A549 (cell line): ENCODE measurements around the gene CDH26. TPM values are rescaled to one million over a fixed set of nuclear protein-coding genes. Genes with fewer than 3 reads are reported as not detected.

Experiments used
- ATAC-seq, 2 experiments: fragments of 200-7000 bp in 1 of 2; fragments of >200 bp in 1 of 2; cut with Nextera tagmentation in 1 of 2; cut with Tn5 transposase in 1 of 2; 3 replicates each; pipeline versions ENCODE4 v1.8.0 to v1.9.1; 2018 to 2020; ENCODE audit warnings: mild to moderate bottlenecking in 1 of 2, moderate library complexity in 1 of 2
- CTCF ChIA-PET: fragments of 300-600 bp; sonication (Branson Sonifier 250); formaldehyde crosslinking; extraction: SDS; loops from one replicate; lab custom pipeline; 2021; ENCODE audit warnings: antibody characterized with exemption, inconsistent platforms; lab: Yijun Ruan, JAX
- POLR2A ChIA-PET: fragments of 350-600 bp; formaldehyde crosslinking; extraction: SDS; loops from one replicate; lab custom pipeline; 2021; ENCODE audit warnings: antibody characterized with exemption, inconsistent platforms; lab: Yijun Ruan, JAX
- DNase-seq, 2 experiments: peaks; one replicate each; pipeline versions ENCODE4 v3.0.0 to v3.0.0-alpha.2; 2011 to 2016; ENCODE audit warnings: low read depth in 1 of 2, low spot score in 1 of 2
- FAIRE-seq: peaks from 2 replicates; lab custom pipeline; 2011; peaks lifted over from hg19 to GRCh38; lab: Jason Lieb, UNC
- H3K27ac ChIP-seq, 2 experiments: fragments of >200 bp; sonication (Bioruptor Twin); formaldehyde crosslinking; 3 replicates each; pipeline ENCODE4 v1.5.1; 2016 to 2017
- H3K4me1 ChIP-seq: fragments of >200 bp; sonication (Bioruptor Twin); formaldehyde crosslinking; 3 replicates; pipeline ENCODE4 v1.6.1; 2016
- H3K4me2 ChIP-seq: fragments of >200 bp; sonication (Bioruptor Twin); formaldehyde crosslinking; 3 replicates; pipeline ENCODE4 v1.6.1; 2016
- H3K4me3 ChIP-seq: fragments of >200 bp; sonication (Bioruptor Twin); formaldehyde crosslinking; 3 replicates; pipeline ENCODE4 v1.5.1; 2016
- H3K9me3 ChIP-seq: fragments of >200 bp; sonication (Bioruptor Twin); formaldehyde crosslinking; 3 replicates; pipeline ENCODE4 v1.6.1; 2016
- BHLHE40 ChIP-seq: IDR thresholded peaks from 2 replicates; pipeline ENCODE4 v1.6.1; 2012; ENCODE audit warnings: low read depth, low read length, inconsistent platforms
- CHD2 ChIP-seq: fragments of 150-350 bp; IDR thresholded peaks from 2 replicates; pipeline ENCODE4 v1.6.1; 2014; ENCODE audit warnings: low read length; ENCODE audit not compliant: partially characterized antibody
- CHD4 ChIP-seq: fragments of 200-600 bp; sonication (generic); IDR thresholded peaks from 2 replicates; pipeline ENCODE4 v1.6.1; 2016; ENCODE audit warnings: antibody characterized with exemption, mild to moderate bottlenecking, borderline replicate concordance
- EHF ChIP-seq: fragments of 250-450 bp; sonication (Bioruptor Pico); IDR thresholded peaks from 2 replicates; pipeline ENCODE4 v1.5.0; 2020; ENCODE audit warnings: mild to moderate bottlenecking
- EHMT2 ChIP-seq: fragments of 200-600 bp; sonication (generic); IDR thresholded peaks from 2 replicates; pipeline ENCODE4 v1.6.1; 2016; ENCODE audit warnings: antibody characterized with exemption, low read depth, mild to moderate bottlenecking, moderate library complexity
- EP300 ChIP-seq, 2 experiments: fragments of >200 bp; sonication (Bioruptor Twin); formaldehyde crosslinking; IDR thresholded peaks; 2 replicates in 1 of 2; 3 replicates in 1 of 2; pipeline ENCODE4 v1.6.1; 2016 to 2017
- FOXS1 ChIP-seq: fragments of 250-450 bp; sonication (Bioruptor Pico); IDR thresholded peaks from 2 replicates; pipeline ENCODE4 v1.5.0; 2020; ENCODE audit warnings: mild to moderate bottlenecking, moderate library complexity
- HDAC2 ChIP-seq: fragments of 200-600 bp; sonication (generic); IDR thresholded peaks from 2 replicates; pipeline ENCODE4 v1.6.1; 2016
- HEYL ChIP-seq: fragments of 250-450 bp; sonication (Bioruptor Pico); IDR thresholded peaks from 2 replicates; pipeline ENCODE4 v1.8.0; 2021; ENCODE audit warnings: mild to moderate bottlenecking, moderate library complexity
- HOXA7 ChIP-seq: fragments of 250-450 bp; sonication (Bioruptor Pico); IDR thresholded peaks from 2 replicates; pipeline ENCODE4 v1.5.0; 2020; ENCODE audit warnings: mild to moderate bottlenecking, moderate library complexity
- HOXB5 ChIP-seq: fragments of 250-450 bp; sonication (Bioruptor Pico); IDR thresholded peaks from 2 replicates; pipeline ENCODE4 v1.5.0; 2020; ENCODE audit warnings: mild to moderate bottlenecking, moderate library complexity
- JUN ChIP-seq, 2 experiments: fragments of >200 bp; sonication (Bioruptor Twin); formaldehyde crosslinking; IDR thresholded peaks; 2 replicates in 1 of 2; 3 replicates in 1 of 2; pipeline ENCODE4 v1.6.1; 2016 to 2017
- JUNB ChIP-seq: fragments of >200 bp; sonication (Bioruptor Twin); formaldehyde crosslinking; IDR thresholded peaks from 2 replicates; pipeline ENCODE4 v1.6.1; 2016
- MAFK ChIP-seq: fragments of 450-650 bp; IDR thresholded peaks from 2 replicates; pipeline ENCODE4 v1.6.1; 2014; ENCODE audit not compliant: partially characterized antibody
- MAZ ChIP-seq: fragments of 150-350 bp; IDR thresholded peaks from 2 replicates; pipeline ENCODE4 v1.6.1; 2014; ENCODE audit warnings: antibody characterized with exemption, low read depth, low read length, borderline replicate concordance
- MYC ChIP-seq: IDR thresholded peaks from 2 replicates; pipeline ENCODE4 v1.6.1; 2012; ENCODE audit warnings: mild to moderate bottlenecking, inconsistent platforms, low read length, improper control_type of control experiment, borderline replicate concordance
- NR3C1 ChIP-seq: fragments of >200 bp; sonication (Bioruptor Twin); formaldehyde crosslinking; IDR thresholded peaks from 3 replicates; pipeline ENCODE4 v1.6.1; 2017
- PHF8 ChIP-seq: fragments of 200-600 bp; sonication (generic); IDR thresholded peaks from 2 replicates; pipeline ENCODE4 v1.6.1; 2016; ENCODE audit warnings: low read depth, mild to moderate bottlenecking, antibody characterized with exemption, moderate library complexity, borderline replicate concordance
- POLR2A ChIP-seq: IDR thresholded peaks from 2 replicates; pipeline ENCODE4 v1.6.1; 2012; ENCODE audit warnings: mild to moderate bottlenecking, low read length
- RAD21 ChIP-seq, 2 experiments: fragments of >200 bp in 1 of 2; sonication (Bioruptor Twin) in 1 of 2; formaldehyde crosslinking in 1 of 2; IDR thresholded peaks in 1 of 2; conservative IDR thresholded peaks in 1 of 2; 2 replicates in 1 of 2; 3 replicates in 1 of 2; pipeline ENCODE4 v1.6.1; 2012 to 2018; ENCODE audit warnings: inconsistent platforms in 1 of 2
- RCOR1 ChIP-seq: fragments of 150-350 bp; IDR thresholded peaks from 2 replicates; pipeline ENCODE4 v1.6.1; 2014; ENCODE audit warnings: antibody characterized with exemption, low read length, low read depth
- TFCP2L1 ChIP-seq: fragments of 250-450 bp; sonication (Bioruptor Pico); IDR thresholded peaks from 2 replicates; pipeline ENCODE4 v1.5.0; 2021; ENCODE audit warnings: mild to moderate bottlenecking
- TP53 ChIP-seq: fragments of 250-450 bp; sonication (Bioruptor Pico); IDR thresholded peaks from 2 replicates; pipeline ENCODE4 v1.5.0; 2021; ENCODE audit warnings: mild to moderate bottlenecking, moderate library complexity
- ZFP36 ChIP-seq: fragments of 450-650 bp; IDR thresholded peaks from 2 replicates; pipeline ENCODE4 v1.6.1; 2014; ENCODE audit warnings: borderline replicate concordance; ENCODE audit not compliant: partially characterized antibody
- ZNF302 ChIP-seq: fragments of 250-450 bp; sonication (Bioruptor Pico); IDR thresholded peaks from 2 replicates; pipeline ENCODE4 v1.9.0; 2021; ENCODE audit warnings: inconsistent platforms, mild to moderate bottlenecking, moderate library complexity
- WGBS: methylation state at CpG from one replicate; pipeline ENCODE4 v1.1.6; 2017; ENCODE audit errors: missing lambda C conversion rate; 5-methylcytosine and 5-hydroxymethylcytosine counted together
- polyA plus RNA-seq, 4 experiments: library from polyadenylated mRNA; depleted of rRNA in 3 of 4; stranded (reverse); fragments of >200 nt; fragmentation: RNase III in 1 of 4; extraction: RNeasy Plus Mini Kit Qiagen cat#74134 plus additional on column Dnase treatment in 1 of 4; gene quantifications; 2 replicates in 3 of 4; 3 replicates in 1 of 4; pipeline ENCODE4 v1.2.3, GENCODE V29; 2011 to 2017
- TF ChIP-seq, protein P1 (sequence below): fragments of 250-450 bp; sonication (Bioruptor Pico); IDR thresholded peaks from 2 replicates; pipeline ENCODE4 v1.5.0; 2020; ENCODE audit warnings: low read depth, mild to moderate bottlenecking, moderate library complexity
- TF ChIP-seq, protein P2 (sequence below): IDR thresholded peaks from 2 replicates; pipeline ENCODE4 v1.6.1; 2012
- TF ChIP-seq, protein P3 (sequence below): fragments of >200 bp; sonication (Bioruptor Twin); formaldehyde crosslinking; IDR thresholded peaks from 2 replicates; pipeline ENCODE4 v1.6.1; 2016
- TF ChIP-seq, protein P4 (sequence below): IDR thresholded peaks from 2 replicates; pipeline ENCODE4 v1.6.1; 2012
- TF ChIP-seq, protein P5 (sequence below): fragments of 250-450 bp; sonication (Bioruptor Pico); IDR thresholded peaks from 2 replicates; pipeline ENCODE4 v1.5.0; 2021; ENCODE audit warnings: mild to moderate bottlenecking, moderate library complexity, borderline replicate concordance

CDH26 gene
- polyA plus RNA-seq, 2 of the 4 experiments (the other 2 are of a cell fraction) = 0.27 to 0.57 TPM

DNA sequence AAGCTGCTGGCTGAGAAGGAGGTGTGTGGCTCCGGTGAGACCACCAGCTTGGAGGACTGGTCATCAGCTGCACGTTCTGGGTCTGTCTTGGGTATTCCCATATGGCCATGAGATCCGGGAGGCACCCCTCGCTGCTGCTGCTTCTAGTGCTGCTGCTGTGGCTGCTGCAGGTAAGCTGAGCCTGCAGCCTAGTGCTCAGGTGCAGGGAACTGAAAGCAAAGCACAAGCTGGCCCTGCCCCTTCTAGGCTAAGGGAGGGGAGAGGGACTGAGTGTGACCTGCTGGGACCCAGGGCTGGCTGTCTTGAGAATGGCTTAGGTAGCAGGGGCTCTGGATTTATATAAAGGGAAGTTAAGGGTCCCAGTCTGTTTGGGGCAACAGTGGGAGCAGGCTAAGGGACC lies 403 bp downstream of the CDH26 start:
- no peak for FAIRE-seq
- no peak for ATAC-seq
- Histone ChIP-seq H3K4me2 (no peak overlapping the region), H3K27ac (no peak overlapping the region), H3K4me3 (no peak overlapping the region), H3K9me3 (no peaks in the 10 kb centered on the region), H3K4me1 (no peaks in the 10 kb centered on the region)
- ChIA-PET POLR2A (no interaction called here), CTCF (interaction anchor here (0.7 to 1.1 kb wide), 2 partner anchors 9 to 25 kb away, joined by 3 to 5 read pairs; no protein-coding TSS in a partner anchor)
- WGBS = 86% methylated on average over 4 of the region's 4 CpGs
- DNase-seq = no peak
- no peak for TF ChIP-seq MYC
- TF ChIP-seq RCOR1 = no peak
- TF ChIP-seq JUN (IDR thresholded peaks at IDR 0.05) = no peak
- TF ChIP-seq MAZ = no peak
- TF ChIP-seq ZFP36 = no peak
- TF ChIP-seq RAD21 (conservative IDR thresholded peaks at IDR 0.05 in 1 of 2, IDR thresholded peaks at IDR 0.05 in 1 of 2) = no peak
- no peak for TF ChIP-seq CHD2
- TF ChIP-seq FOXS1 (CRISPR knock-in tag) = no peak
- no peak for TF ChIP-seq EHF (CRISPR knock-in tag)
- TF ChIP-seq CHD4 = no peak
- TF ChIP-seq MAFK = no peak
- TF ChIP-seq, protein P1, sequence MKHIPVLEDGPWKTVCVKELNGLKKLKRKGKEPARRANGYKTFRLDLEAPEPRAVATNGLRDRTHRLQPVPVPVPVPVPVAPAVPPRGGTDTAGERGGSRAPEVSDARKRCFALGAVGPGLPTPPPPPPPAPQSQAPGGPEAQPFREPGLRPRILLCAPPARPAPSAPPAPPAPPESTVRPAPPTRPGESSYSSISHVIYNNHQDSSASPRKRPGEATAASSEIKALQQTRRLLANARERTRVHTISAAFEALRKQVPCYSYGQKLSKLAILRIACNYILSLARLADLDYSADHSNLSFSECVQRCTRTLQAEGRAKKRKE (CRISPR knock-in tag) = no peak
- no peak for TF ChIP-seq PHF8
- TF ChIP-seq BHLHE40 = no peak
- no peak for TF ChIP-seq EHMT2
- TF ChIP-seq, protein P2, sequence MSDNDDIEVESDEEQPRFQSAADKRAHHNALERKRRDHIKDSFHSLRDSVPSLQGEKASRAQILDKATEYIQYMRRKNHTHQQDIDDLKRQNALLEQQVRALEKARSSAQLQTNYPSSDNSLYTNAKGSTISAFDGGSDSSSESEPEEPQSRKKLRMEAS = no peak
- TF ChIP-seq, protein P3, sequence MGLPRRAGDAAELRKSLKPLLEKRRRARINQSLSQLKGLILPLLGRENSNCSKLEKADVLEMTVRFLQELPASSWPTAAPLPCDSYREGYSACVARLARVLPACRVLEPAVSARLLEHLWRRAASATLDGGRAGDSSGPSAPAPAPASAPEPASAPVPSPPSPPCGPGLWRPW = no peak
- TF ChIP-seq HDAC2 = no peak

DNA sequence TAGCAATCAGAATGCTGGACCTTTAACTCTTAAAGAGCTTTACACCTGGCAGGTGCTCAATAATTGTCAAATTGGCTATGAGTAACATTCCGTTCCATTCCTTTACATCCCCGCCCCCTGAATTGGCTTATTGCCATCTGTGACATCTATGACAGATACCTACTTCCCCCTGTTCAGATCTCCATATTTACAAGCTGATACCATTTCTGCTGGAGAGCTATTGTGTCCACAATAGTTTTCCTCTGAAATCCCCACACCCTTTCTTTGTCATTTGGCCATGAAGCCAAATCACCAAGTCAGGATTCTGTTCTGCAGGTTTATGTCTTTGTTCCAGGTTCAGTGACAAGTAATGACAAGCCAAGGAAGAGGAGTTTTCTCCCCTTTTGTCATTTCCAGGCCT lies 3.2 kb downstream of the CDH26 start:
- no peaks in the 10 kb centered on the region for H3K9me3 ChIP-seq
- H3K27ac ChIP-seq = no peak overlapping the region
- 69% methylated on average over 2 of the region's 2 CpGs for WGBS
- FAIRE-seq (no peak), DNase-seq (no peak), ATAC-seq (no peak)
- CTCF ChIA-PET = interaction anchor here (1.2 kb wide), 1 partner anchor 95 kb away, joined by 3 read pairs; no protein-coding TSS in a partner anchor
- TF ChIP-seq ZNF302 (no peak), POLR2A (no peak), PHF8 (no peak), HEYL (CRISPR knock-in tag) (no peak), TP53 (CRISPR knock-in tag) (no peak), EP300 (IDR thresholded peaks at IDR 0.05) (no peak), TFCP2L1 (no peak), NR3C1 (no peak), JUNB (no peak), HOXA7 (no peak), HOXB5 (CRISPR knock-in tag) (no peak), CHD2 (no peak), BHLHE40 (no peak), RCOR1 (no peak)
- TF ChIP-seq, protein P1 (CRISPR knock-in tag) = no peak
- TF ChIP-seq, protein P4, sequence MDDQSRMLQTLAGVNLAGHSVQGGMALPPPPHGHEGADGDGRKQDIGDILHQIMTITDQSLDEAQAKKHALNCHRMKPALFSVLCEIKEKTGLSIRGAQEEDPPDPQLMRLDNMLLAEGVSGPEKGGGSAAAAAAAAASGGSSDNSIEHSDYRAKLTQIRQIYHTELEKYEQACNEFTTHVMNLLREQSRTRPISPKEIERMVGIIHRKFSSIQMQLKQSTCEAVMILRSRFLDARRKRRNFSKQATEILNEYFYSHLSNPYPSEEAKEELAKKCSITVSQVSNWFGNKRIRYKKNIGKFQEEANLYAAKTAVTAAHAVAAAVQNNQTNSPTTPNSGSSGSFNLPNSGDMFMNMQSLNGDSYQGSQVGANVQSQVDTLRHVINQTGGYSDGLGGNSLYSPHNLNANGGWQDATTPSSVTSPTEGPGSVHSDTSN = no peak
- TF ChIP-seq, protein P5, sequence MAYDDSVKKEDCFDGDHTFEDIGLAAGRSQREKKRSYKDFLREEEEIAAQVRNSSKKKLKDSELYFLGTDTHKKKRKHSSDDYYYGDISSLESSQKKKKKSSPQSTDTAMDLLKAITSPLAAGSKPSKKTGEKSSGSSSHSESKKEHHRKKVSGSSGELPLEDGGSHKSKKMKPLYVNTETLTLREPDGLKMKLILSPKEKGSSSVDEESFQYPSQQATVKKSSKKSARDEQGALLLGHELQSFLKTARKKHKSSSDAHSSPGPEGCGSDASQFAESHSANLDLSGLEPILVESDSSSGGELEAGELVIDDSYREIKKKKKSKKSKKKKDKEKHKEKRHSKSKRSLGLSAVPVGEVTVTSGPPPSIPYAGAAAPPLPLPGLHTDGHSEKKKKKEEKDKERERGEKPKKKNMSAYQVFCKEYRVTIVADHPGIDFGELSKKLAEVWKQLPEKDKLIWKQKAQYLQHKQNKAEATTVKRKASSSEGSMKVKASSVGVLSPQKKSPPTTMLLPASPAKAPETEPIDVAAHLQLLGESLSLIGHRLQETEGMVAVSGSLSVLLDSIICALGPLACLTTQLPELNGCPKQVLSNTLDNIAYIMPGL (CRISPR knock-in tag) = no peak
- H3K4me2 ChIP-seq = no peak overlapping the region
- POLR2A ChIA-PET = interaction anchor here (1.0 kb wide), 1 partner anchor 22 kb away, joined by 4 read pairs; the partner anchor contains the start of genes FAM217B and PPP1R3D
- H3K4me3 ChIP-seq = no peak overlapping the region
- H3K4me1 ChIP-seq = no peaks in the 10 kb centered on the region
